Large intestine (tissue), 3 donors: ENCODE measurements around the gene U2AF2. TPM values are rescaled to one million over a fixed set of nuclear protein-coding genes. Genes with fewer than 3 reads are reported as not detected.

ENCODE experiments used
- DNase-seq, 2 donors: peaks; one replicate each; pipeline versions ENCODE4 v3.0.0 to v3.0.0-alpha.2; 2013
- H3K27ac ChIP-seq: one replicate; pipeline ENCODE4 v1.5.1; 2013; ENCODE audit warnings: low read length
- H3K27me3 ChIP-seq: 2 replicates; pipeline ENCODE4 v1.6.1; 2013; ENCODE audit warnings: low read length; ENCODE audit not compliant: control insufficient read depth, insufficient read depth
- H3K36me3 ChIP-seq: 2 replicates; pipeline ENCODE4 v1.6.1; 2013; ENCODE audit warnings: low read length; ENCODE audit not compliant: control insufficient read depth, insufficient read depth
- H3K4me1 ChIP-seq: one replicate; pipeline ENCODE4 v1.6.1; 2013; ENCODE audit warnings: low read length; ENCODE audit not compliant: control insufficient read depth, insufficient read depth
- H3K4me3 ChIP-seq: one replicate; pipeline ENCODE4 v1.5.1; 2013; ENCODE audit warnings: low read length
- H3K9me3 ChIP-seq: one replicate; pipeline ENCODE4 v1.6.1; 2013; ENCODE audit warnings: mild to moderate bottlenecking, low read depth, low read length, moderate library complexity; ENCODE audit not compliant: control insufficient read depth
- WGBS: methylation state at CpG from one replicate; pipeline ENCODE4 v1.1.5; 2013; ENCODE audit warnings: low lambda C conversion rate; ENCODE audit not compliant: insufficient coverage; 5-methylcytosine and 5-hydroxymethylcytosine counted together
- polyA plus RNA-seq: library from polyadenylated mRNA; unstranded; fragments of 120-200 nt; gene quantifications from one replicate; pipeline ENCODE4 v1.2.1, GENCODE V29; 2013

Gene U2AF2
- polyA plus RNA-seq, 1 donor, result 167 TPM

DNA sequence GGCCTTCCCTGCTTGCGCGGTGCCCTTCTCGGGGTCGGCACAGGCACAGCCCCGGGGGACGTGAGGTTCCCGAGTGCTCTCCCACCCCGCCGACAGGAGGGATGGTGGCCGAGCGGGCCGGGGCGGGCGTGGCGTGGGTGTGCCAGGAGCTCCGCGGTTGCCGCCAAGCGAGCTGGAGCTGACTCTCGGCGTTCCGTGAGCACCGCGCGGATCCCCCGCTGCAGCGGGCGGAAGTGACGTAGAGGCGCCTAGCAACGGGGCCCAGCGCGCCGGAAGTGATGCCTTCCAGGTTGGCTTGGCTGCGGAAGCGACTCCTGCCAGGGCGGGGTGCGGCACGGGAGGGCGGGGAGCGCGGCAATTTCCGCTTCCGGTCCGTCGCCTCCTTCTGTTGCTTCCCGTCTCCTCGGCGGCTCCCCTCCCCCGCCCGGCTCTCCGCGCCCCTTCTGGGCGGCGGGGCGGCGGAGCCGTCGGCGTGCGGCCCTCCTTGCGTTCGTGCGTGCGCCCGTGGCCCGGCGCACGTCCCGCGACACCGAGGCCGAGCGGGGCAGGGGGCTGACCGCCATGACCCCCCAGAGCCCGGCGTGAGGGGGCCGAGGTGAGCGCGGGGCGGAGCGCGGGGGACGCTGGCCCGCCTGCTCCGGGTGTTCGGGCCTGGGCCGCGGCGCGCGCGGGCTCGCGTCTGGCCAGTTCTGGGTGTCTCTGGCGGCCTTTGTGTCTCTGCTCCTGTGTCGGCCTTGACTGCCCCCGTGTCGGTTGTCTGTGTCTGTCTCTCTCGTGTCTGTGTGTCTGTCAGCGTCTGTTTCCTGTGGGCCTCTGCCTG lies 20.2 kb downstream of the U2AF2 start, which contains the start of gene EPN1:
Gene EPN1 (plus strand): TSS at position 386 of the 820 bp plus-strand sequence. CDS start 3,402 bp downstream, outside the sequence.
- H3K36me3 ChIP-seq, result peaks cover 53% of the 10 kb centered on the region
- peak; percentile 97 for DNase-seq
- no peaks in the 10 kb centered on the region for H3K9me3 ChIP-seq
- H3K4me1 ChIP-seq, result peaks cover 22% of the 10 kb centered on the region
- H3K27me3 ChIP-seq, result no peaks in the 10 kb centered on the region
- WGBS, result no CpG with 5 or more reads among the region's 101 CpGs
- peak within 1 kb of the TSS; percentile 80 for H3K27ac ChIP-seq
- peak within 1 kb of the TSS; percentile 88 for H3K4me3 ChIP-seq

GRCh38 chr19:55675661-55676354 lies 21.0 kb downstream of the U2AF2 start:
- peak in 1 of 2 donors; percentile 17 for DNase-seq
- peaks cover 22% of the 10 kb centered on the region for H3K4me1 ChIP-seq
- H3K9me3 ChIP-seq, result no peaks in the 10 kb centered on the region
- H3K36me3 ChIP-seq, result peaks cover 53% of the 10 kb centered on the region
- peak overlapping the region; percentile 88 for H3K4me3 ChIP-seq
- no peaks in the 10 kb centered on the region for H3K27me3 ChIP-seq
- peak overlapping the region; percentile 80 for H3K27ac ChIP-seq
- WGBS, result no CpG with 5 or more reads among the region's 16 CpGs

DNA sequence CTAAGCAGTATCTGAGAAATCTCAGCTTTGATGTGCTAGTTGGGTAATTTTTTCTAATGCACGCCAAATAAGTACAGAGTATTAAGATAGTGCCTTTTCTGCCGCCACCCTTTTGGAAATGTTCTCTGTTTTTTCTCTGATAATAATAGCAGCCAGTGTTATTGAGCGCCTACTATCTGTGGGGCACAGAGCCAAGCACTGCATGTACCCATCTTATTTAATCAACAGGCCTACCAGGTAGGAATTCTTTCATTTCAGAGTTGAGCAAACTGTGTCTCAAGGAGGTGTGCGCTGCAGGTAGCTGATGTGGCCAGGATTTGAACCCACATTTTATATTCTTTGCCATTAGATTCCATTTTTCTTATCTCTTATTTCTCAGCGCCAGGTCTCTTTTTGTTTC lies 21.5 kb downstream of the U2AF2 start:
- peak overlapping the region; percentile 88 for H3K4me3 ChIP-seq
- no peaks in the 10 kb centered on the region for H3K27me3 ChIP-seq
- no peaks in the 10 kb centered on the region for H3K9me3 ChIP-seq
- 65% methylated on average over 4 of the region's 5 CpGs for WGBS
- H3K4me1 ChIP-seq, result peaks cover 22% of the 10 kb centered on the region
- peaks cover 55% of the 10 kb centered on the region for H3K36me3 ChIP-seq
- DNase-seq, result no peak
- H3K27ac ChIP-seq, result peak overlapping the region; percentile 80

DNA sequence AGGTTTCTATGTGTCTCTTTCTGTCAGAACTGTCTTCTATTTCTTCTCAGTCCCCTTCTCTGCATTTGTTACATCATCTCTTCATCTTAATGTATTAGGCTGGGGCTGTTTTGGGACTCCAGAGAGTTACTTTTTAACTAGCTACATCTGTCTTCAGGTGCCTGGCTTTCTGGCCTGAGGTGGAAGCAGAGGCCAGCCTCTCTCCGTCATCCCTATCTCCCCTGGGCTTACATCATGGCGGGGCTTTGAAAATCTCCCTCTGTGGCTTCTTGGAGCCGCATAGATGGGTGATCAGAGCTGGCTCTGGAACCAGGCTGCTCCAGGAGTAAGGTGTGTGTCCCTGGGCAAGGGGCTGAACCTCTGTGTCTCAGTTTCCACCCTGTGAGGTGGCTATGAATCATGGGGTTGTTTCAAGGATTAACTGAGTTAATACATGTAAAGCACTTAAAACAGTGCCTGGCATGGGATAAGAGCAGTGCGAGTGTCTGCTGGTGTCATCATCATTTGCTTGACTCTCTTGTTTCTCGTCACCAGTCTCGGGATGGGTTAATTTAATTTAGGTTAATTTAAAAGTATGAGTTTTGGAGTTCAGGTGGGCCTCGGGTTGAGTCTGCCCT lies 22.2 kb downstream of the U2AF2 start:
- no CpG with 5 or more reads among the region's 7 CpGs for WGBS
- peak overlapping the region; percentile 80 for H3K27ac ChIP-seq
- peak in 1 of 2 donors; percentile 16 for DNase-seq
- peak overlapping the region; percentile 88 for H3K4me3 ChIP-seq
- H3K27me3 ChIP-seq, result no peaks in the 10 kb centered on the region
- peaks cover 22% of the 10 kb centered on the region for H3K4me1 ChIP-seq
- H3K9me3 ChIP-seq, result no peaks in the 10 kb centered on the region
- H3K36me3 ChIP-seq, result peaks cover 57% of the 10 kb centered on the region

- Histone ChIP-seq H3K36me3 (peaks cover 58% of the 10 kb centered on the region), H3K4me3 (peak overlapping the region; percentile 88), H3K9me3 (no peaks in the 10 kb centered on the region), H3K4me1 (peaks cover 22% of the 10 kb centered on the region), H3K27me3 (no peaks in the 10 kb centered on the region), H3K27ac (peak overlapping the region; percentile 80)
- peak; percentile 38 to 82 for DNase-seq
- 23% methylated on average over 4 of the region's 6 CpGs for WGBS
These were observed 22.8 kb downstream of the U2AF2 start for GRCh38 chr19:55677572-55678028.

- H3K36me3 ChIP-seq, result peaks cover 58% of the 10 kb centered on the region
- WGBS, result no CpG with 5 or more reads among the region's 21 CpGs
These were observed 23.4 kb downstream of the U2AF2 start for GRCh38 chr19:55678121-55678671.

DNA sequence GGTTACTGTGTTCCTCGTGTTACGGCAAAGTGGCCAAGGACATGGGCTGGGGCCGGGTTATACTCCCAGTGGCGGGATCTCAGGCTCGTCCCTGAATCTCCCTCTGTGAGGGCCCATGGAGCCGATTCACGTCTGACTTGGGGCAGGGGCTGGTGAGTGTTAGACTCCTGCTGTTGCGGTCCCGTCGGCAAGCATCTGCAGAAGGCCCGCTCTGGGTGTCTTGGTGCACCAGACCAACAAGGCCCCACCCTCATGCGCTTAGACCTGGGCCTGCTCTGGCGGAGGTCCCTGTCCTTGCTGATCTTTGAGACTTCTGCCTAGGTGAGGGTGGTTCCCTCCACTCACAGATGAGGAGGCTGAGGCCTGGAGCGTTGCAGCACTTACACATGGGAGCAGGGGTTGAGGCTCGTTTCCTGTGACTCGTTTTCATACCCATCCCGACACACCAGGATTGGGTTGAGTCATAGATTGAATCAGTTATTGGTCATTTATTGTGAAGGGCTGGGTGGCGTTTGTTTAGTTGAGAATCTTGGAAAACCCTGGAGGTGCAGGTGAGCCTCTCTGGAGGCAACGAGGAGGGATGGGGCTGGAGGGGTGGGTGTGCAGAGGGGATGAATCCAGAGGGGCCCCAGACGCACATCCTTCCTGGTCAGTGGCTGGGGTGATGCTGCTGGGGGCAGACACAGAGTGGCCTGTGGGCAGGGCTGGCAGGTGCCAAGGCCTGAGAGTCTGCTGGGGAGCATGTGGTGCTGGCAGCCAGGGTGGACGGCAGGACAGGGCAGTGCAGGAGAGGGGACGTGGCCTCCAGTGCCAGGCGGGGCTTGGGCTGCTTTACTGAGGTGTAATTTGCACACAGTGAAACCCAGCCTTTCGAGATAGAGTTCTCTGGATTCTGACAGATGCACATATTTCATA lies 24.8 kb downstream of the U2AF2 start:
- 87% methylated on average over 3 of the region's 24 CpGs for WGBS
- H3K4me1 ChIP-seq, result peaks cover 37% of the 10 kb centered on the region
- H3K4me3 ChIP-seq, result no peak overlapping the region
- peaks cover 49% of the 10 kb centered on the region for H3K36me3 ChIP-seq
- H3K27ac ChIP-seq, result no peak overlapping the region
- DNase-seq, result no peak
- no peaks in the 10 kb centered on the region for H3K9me3 ChIP-seq
- no peaks in the 10 kb centered on the region for H3K27me3 ChIP-seq

More at GRCh38 chr19:55678121-55678671, 23.4 kb downstream of the U2AF2 start:
- Histone ChIP-seq H3K4me1 (peaks cover 25% of the 10 kb centered on the region), H3K27me3 (no peaks in the 10 kb centered on the region), H3K27ac (peak overlapping the region; percentile 80), H3K4me3 (no peak overlapping the region), H3K9me3 (no peaks in the 10 kb centered on the region)
- no peak for DNase-seq

DNA sequence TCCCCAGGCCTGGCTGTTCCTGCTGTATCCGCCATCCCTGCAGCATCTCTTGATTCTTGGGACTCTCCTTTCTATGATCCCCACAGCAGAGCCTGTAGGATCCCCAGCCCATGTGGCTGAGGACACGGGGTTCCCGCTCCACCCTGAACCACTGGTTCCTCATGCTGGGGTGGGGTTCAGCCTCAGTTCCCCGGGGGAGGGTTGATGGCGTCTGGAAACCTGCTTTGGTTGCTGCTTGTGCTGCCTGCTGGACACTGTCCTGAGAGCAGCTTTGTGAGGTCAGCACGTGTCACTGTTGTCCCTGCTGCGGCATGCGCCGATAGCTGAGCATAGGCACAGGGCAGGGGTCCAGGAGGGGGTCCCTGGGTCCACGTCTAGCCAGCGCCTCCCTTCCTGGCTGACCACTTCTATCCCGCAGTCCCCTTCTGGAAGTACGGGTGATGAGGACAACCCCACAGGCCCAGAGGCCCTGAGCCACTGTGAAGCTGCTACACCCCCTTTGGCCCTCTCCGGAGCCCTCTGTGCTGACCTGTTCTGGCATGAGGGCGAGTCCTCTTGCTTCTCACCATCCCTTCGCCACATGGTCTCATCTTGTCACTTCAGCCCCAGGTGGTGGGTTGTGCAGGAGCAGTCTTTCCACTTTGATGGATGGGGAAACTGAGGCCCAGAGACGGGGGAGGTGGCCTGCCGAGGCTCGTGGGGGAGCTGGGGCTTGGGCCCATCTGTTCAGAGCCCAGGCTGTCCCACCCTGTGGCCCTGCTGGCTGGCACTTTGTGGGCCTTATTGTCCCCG lies 25.7 kb downstream of the U2AF2 start:
- Histone ChIP-seq H3K27me3 (no peaks in the 10 kb centered on the region), H3K27ac (no peak overlapping the region), H3K4me1 (peaks cover 46% of the 10 kb centered on the region), H3K36me3 (peaks cover 56% of the 10 kb centered on the region), H3K4me3 (no peak overlapping the region), H3K9me3 (no peaks in the 10 kb centered on the region)
- no CpG with 5 or more reads among the region's 20 CpGs for WGBS
- DNase-seq, result no peak
